Cardiac muscle cell (in vitro differentiated cells and primary cell): ENCODE data around the gene PDE2A. TPM values are rescaled to one million over a fixed set of nuclear protein-coding genes. Genes with fewer than 3 reads are reported as not detected.

ENCODE experiments used
- DNase-seq, 2 donors: peaks; one replicate each; pipeline versions ENCODE4 v3.0.0 to v3.0.0-alpha.2; 2010 to 2017; ENCODE audit warnings: low read depth in 1 of 2, low spot score in 1 of 2
- H3K27ac ChIP-seq: fragments of 200-600 bp; sonication (generic); 2 replicates; pipeline ENCODE4 v1.5.1; 2016
- H3K27me3 ChIP-seq: fragments of 200-600 bp; sonication (generic); 2 replicates; pipeline ENCODE4 v1.6.0; 2016; ENCODE audit warnings: control low read depth
- H3K36me3 ChIP-seq: fragments of 200-600 bp; sonication (generic); 2 replicates; pipeline ENCODE4 v1.5.1; 2016; ENCODE audit warnings: control low read depth
- H3K4me1 ChIP-seq: fragments of 200-600 bp; sonication (generic); 2 replicates; pipeline ENCODE4 v1.8.1; 2017; ENCODE audit warnings: low read depth, mild to moderate bottlenecking, mixed run types
- H3K4me3 ChIP-seq: fragments of 200-600 bp; sonication (generic); 2 replicates; pipeline ENCODE4 v1.5.1; 2016; ENCODE audit warnings: mild to moderate bottlenecking
- H3K9me3 ChIP-seq: fragments of 200-600 bp; sonication (generic); 2 replicates; pipeline ENCODE4 v1.5.1; 2017; ENCODE audit warnings: low read depth, mild to moderate bottlenecking, control low read depth
- CTCF ChIP-seq: IDR thresholded peaks from 2 replicates; pipeline ENCODE4 v1.5.1; 2012; ENCODE audit warnings: low read depth, mild to moderate bottlenecking, low read length
- polyA plus RNA-seq: library from polyadenylated mRNA; unstranded; fragments of >200 nt; fragmentation: Nextera tagmentation; extraction: Ambion mirVana; gene quantifications from 2 replicates; pipeline ENCODE4 v1.2.1, GENCODE V29; 2016
- total RNA-seq: library from RNA; depleted of rRNA; stranded (reverse); fragments of >200 nt; gene quantifications from 2 replicates; pipeline ENCODE4 v1.2.3, GENCODE V29; 2016

Gene PDE2A
- total and polyA plus RNA-seq, 2 experiments from 2014 or later = 0.92 TPM; not detected in 1

- no peak for DNase-seq
- TF ChIP-seq CTCF = no peak
These were observed 25.7 kb downstream of the PDE2A start for GRCh38 chr11:72648384-72649136.

GRCh38 chr11:72647882-72648281 lies 26.3 kb downstream of the PDE2A start:
- Histone ChIP-seq H3K27me3 (peaks cover 3% of the 10 kb centered on the region), H3K4me3 (no peak overlapping the region), H3K27ac (no peak overlapping the region), H3K9me3 (no peaks in the 10 kb centered on the region), H3K36me3 (no peaks in the 10 kb centered on the region), H3K4me1 (no peaks in the 10 kb centered on the region)
- DNase-seq = no peak
- no peak for TF ChIP-seq CTCF

More at GRCh38 chr11:72648384-72649136, 25.7 kb downstream of the PDE2A start:
- Histone ChIP-seq H3K9me3 (no peaks in the 10 kb centered on the region), H3K36me3 (no peaks in the 10 kb centered on the region), H3K27ac (no peak overlapping the region), H3K4me1 (peaks cover 6% of the 10 kb centered on the region), H3K4me3 (no peak overlapping the region), H3K27me3 (no peaks in the 10 kb centered on the region)

GRCh38 chr11:72646472-72646871 lies 27.8 kb downstream of the PDE2A start:
- no peak for TF ChIP-seq CTCF
- no peak for DNase-seq
- Histone ChIP-seq H3K9me3 (no peaks in the 10 kb centered on the region), H3K4me1 (no peaks in the 10 kb centered on the region), H3K4me3 (no peak overlapping the region), H3K27ac (no peak overlapping the region), H3K36me3 (no peaks in the 10 kb centered on the region), H3K27me3 (peaks cover 17% of the 10 kb centered on the region)

- DNase-seq = no peak
- Histone ChIP-seq H3K27ac (no peak overlapping the region), H3K36me3 (no peaks in the 10 kb centered on the region), H3K27me3 (peaks cover 21% of the 10 kb centered on the region), H3K9me3 (no peaks in the 10 kb centered on the region), H3K4me1 (no peaks in the 10 kb centered on the region), H3K4me3 (no peak overlapping the region)
- no peak for TF ChIP-seq CTCF
These were observed 28.2 kb downstream of the PDE2A start for GRCh38 chr11:72646024-72646423.

- peaks cover 46% of the 10 kb centered on the region for H3K27me3 ChIP-seq
- no peaks in the 10 kb centered on the region for H3K36me3 ChIP-seq
- DNase-seq = peak in 1 of 2 donors; percentile 15
- H3K27ac ChIP-seq = no peak overlapping the region
- no peak overlapping the region for H3K4me3 ChIP-seq
- H3K9me3 ChIP-seq = no peaks in the 10 kb centered on the region
- no peak for TF ChIP-seq CTCF
- no peaks in the 10 kb centered on the region for H3K4me1 ChIP-seq
These were observed 30.7 kb downstream of the PDE2A start for GRCh38 chr11:72643547-72643946.
